OCI-LY7 (cell line): Measurements from ENCODE around the gene MYO9A.

ENCODE experiments used
- EZH2phosphoT487 ChIP-seq: fragments of 200-600 bp; sonication (generic); IDR thresholded peaks from 2 replicates; pipeline ENCODE4 v1.6.1; 2018; ENCODE audit warnings: low read depth, borderline replicate concordance, mild to moderate bottlenecking, mixed run types, antibody characterized with exemption, low read length, moderate library complexity, mixed read lengths
- TF ChIP-seq, protein P1 (sequence below): fragments of 200-600 bp; sonication (generic); conservative IDR thresholded peaks from 2 replicates; pipeline ENCODE4 v1.5.1; 2014; ENCODE audit warnings: mild to moderate bottlenecking, antibody characterized with exemption, low read length, moderate library complexity, mixed read lengths

DNA sequence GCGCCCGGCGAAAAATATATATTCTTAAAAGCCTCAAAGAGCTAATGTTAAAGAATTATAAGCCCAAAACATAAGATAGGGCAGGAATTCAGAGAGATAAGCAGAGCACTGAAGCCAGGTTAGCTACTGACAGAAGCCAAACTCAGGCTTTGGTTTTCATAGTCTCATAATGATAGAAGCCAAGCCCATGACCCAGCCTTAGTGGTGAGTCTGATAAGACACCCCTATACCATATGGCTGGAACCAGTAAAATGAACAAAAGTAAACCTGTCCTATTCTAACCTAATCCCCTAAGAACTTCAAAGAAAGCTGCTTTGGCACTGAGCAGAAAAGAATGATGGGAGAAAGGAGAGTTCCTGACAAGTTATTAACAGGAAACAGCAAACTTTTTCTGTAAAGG is 25.9 kb downstream of the MYO9A start:
- TF ChIP-seq, protein P1, sequence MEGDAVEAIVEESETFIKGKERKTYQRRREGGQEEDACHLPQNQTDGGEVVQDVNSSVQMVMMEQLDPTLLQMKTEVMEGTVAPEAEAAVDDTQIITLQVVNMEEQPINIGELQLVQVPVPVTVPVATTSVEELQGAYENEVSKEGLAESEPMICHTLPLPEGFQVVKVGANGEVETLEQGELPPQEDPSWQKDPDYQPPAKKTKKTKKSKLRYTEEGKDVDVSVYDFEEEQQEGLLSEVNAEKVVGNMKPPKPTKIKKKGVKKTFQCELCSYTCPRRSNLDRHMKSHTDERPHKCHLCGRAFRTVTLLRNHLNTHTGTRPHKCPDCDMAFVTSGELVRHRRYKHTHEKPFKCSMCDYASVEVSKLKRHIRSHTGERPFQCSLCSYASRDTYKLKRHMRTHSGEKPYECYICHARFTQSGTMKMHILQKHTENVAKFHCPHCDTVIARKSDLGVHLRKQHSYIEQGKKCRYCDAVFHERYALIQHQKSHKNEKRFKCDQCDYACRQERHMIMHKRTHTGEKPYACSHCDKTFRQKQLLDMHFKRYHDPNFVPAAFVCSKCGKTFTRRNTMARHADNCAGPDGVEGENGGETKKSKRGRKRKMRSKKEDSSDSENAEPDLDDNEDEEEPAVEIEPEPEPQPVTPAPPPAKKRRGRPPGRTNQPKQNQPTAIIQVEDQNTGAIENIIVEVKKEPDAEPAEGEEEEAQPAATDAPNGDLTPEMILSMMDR = no peak
- no peak for TF ChIP-seq EZH2phosphoT487
